PC-3 (cell line): ENCODE measurements around the gene TEX28. TPM values are rescaled to one million over a fixed set of nuclear protein-coding genes. Genes with fewer than 3 reads are reported as not detected.

Experiments used
- ATAC-seq: fragments of 200-7000 bp; cut with Tn5 transposase; 2 replicates; pipeline ENCODE4 v1.9.1; 2020; ENCODE audit warnings: mild to moderate bottlenecking, moderate library complexity
- BruUV-seq: library from RNA; stranded (reverse); fragments of 400-500 nt; replicated peaks from 2 replicates; lab custom pipeline; 2021; lab: Mats Ljungman, UMichigan
- CTCF ChIA-PET: fragments of 300-600 bp; sonication (Branson Sonifier 250); formaldehyde crosslinking; loops from one replicate; lab custom pipeline; 2022; ENCODE audit warnings: antibody characterized with exemption; lab: Charles Lee
- POLR2A ChIA-PET: fragments of 300-600 bp; sonication (Branson Sonifier 250); formaldehyde crosslinking; loops from one replicate; lab custom pipeline; 2022; ENCODE audit warnings: antibody characterized with exemption; ENCODE audit not compliant: unreplicated experiment; lab: Charles Lee
- DNase-seq: peaks from one replicate; pipeline ENCODE4 v3.0.0-alpha.2; 2015
- H2AFZ ChIP-seq: fragments of 300-600 bp; sonication (generic); 2 replicates; pipeline ENCODE4 v1.6.0; 2016; ENCODE audit warnings: antibody characterized with exemption, low read length
- H3F3A ChIP-seq: fragments of 300-600 bp; sonication (generic); one replicate; pipeline ENCODE4 v1.6.0; 2017; ENCODE audit warnings: antibody characterized with exemption, low read length, control low read depth, mild to moderate bottlenecking; ENCODE audit not compliant: unreplicated experiment
- H3K27ac ChIP-seq: fragments of 300-600 bp; sonication (generic); 2 replicates; pipeline ENCODE4 v1.5.1; 2016; ENCODE audit warnings: mild to moderate bottlenecking, low read length
- H3K27me3 ChIP-seq: fragments of 300-600 bp; sonication (generic); 2 replicates; pipeline ENCODE4 v1.6.1; 2016; ENCODE audit warnings: low read length, mixed read lengths
- H3K36me3 ChIP-seq: fragments of 300-600 bp; sonication (generic); 2 replicates; pipeline ENCODE4 v1.6.1; 2016; ENCODE audit warnings: low read depth, mixed run types, low read length, mixed read lengths
- H3K4me1 ChIP-seq: fragments of 300-600 bp; sonication (generic); 2 replicates; pipeline ENCODE4 v1.5.1; 2016; ENCODE audit warnings: low read length; ENCODE audit not compliant: insufficient read depth
- H3K4me2 ChIP-seq: fragments of 300-600 bp; sonication (generic); 2 replicates; pipeline ENCODE4 v1.6.0; 2016; ENCODE audit warnings: low read length
- H3K4me3 ChIP-seq: fragments of 300-600 bp; sonication (generic); 2 replicates; pipeline ENCODE4 v1.5.1; 2016; ENCODE audit warnings: mild to moderate bottlenecking, low read length, mixed read lengths
- H3K79me2 ChIP-seq: fragments of 300-600 bp; sonication (generic); 2 replicates; pipeline ENCODE4 v1.6.1; 2017; ENCODE audit warnings: low read length, mixed read lengths
- H3K9ac ChIP-seq: fragments of 300-600 bp; sonication (generic); 2 replicates; pipeline ENCODE4 v1.6.0; 2016; ENCODE audit warnings: mild to moderate bottlenecking, low read length
- H3K9me2 ChIP-seq: fragments of 300-600 bp; sonication (generic); replicated peaks from 2 replicates; pipeline ENCODE4 v1.6.1; 2016; ENCODE audit warnings: mixed run types, low read length, mixed read lengths
- H3K9me3 ChIP-seq: fragments of 300-600 bp; sonication (generic); 2 replicates; pipeline ENCODE4 v1.6.1; 2016; ENCODE audit warnings: low read length, mixed read lengths
- H4K20me1 ChIP-seq: fragments of 300-600 bp; sonication (generic); 2 replicates; pipeline ENCODE4 v1.6.1; 2016; ENCODE audit warnings: low read length, mixed read lengths
- EZH2 ChIP-seq: fragments of 300-600 bp; sonication (generic); IDR thresholded peaks from one replicate; pipeline ENCODE4 v1.6.1; 2017; ENCODE audit warnings: antibody characterized with exemption, mild to moderate bottlenecking, low read length; ENCODE audit not compliant: unreplicated experiment
- EZH2phosphoT487 ChIP-seq: fragments of 300-600 bp; sonication (generic); IDR thresholded peaks from 2 replicates; pipeline ENCODE4 v1.6.1; 2018; ENCODE audit warnings: mild to moderate bottlenecking, antibody characterized with exemption, low read length, borderline replicate concordance
- intact Hi-C: fragments of 100-400 bp; cut with micrococcal nuclease; formaldehyde crosslinking; loops from 2 replicates; pipeline ENCODE4 v1.9.0; 2023
- total RNA-seq: library from RNA; depleted of rRNA; stranded (reverse); fragments of >200 nt; gene quantifications from 2 replicates; pipeline ENCODE4 v1.2.3, GENCODE V29; 2014
- TF ChIP-seq, protein P1 (sequence below): fragments of 300-600 bp; sonication (generic); conservative IDR thresholded peaks from 2 replicates; pipeline ENCODE4 v1.5.1; 2017; ENCODE audit warnings: antibody characterized with exemption, low read depth, mild to moderate bottlenecking, low read length

TEX28 gene
- total RNA-seq, 1 experiment from 2014 or later: 0.11 TPM

DNA sequence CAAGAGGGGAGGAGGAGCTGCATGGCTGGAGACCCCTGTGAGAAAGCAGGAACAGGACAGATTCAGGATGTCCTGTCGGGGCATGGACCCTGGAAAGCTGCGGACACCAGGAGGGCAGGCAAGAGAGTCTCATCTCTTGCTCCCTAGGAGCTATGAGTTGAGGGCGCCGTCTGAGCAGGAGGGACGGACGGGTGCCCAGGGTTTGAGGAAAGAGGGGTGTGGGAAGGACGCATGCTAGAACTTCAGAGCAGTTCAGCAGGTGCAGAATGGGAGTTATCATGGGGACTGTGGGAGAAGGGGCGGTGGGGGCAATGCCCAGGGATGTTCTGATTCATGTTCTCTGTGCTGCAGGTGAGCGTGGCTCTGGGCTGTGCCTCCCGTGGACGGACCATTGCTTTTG is 25.5 kb upstream of the TEX28 start:
- no peaks in the 10 kb centered on the region for H3K79me2 ChIP-seq
- H3K27ac ChIP-seq: no peak overlapping the region
- H3K9ac ChIP-seq: no peak overlapping the region
- DNase-seq (no peak), ATAC-seq (no peak)
- intact Hi-C loops: no loop called here
- H3K4me2 ChIP-seq: no peak overlapping the region
- no peaks in the 10 kb centered on the region for H3K4me1 ChIP-seq
- no peaks in the 10 kb centered on the region for H3F3A ChIP-seq
- no peak overlapping the region for H3K4me3 ChIP-seq
- H3K27me3 ChIP-seq: peaks cover 23% of the 10 kb centered on the region
- no peaks in the 10 kb centered on the region for H4K20me1 ChIP-seq
- no peaks in the 10 kb centered on the region for H3K9me2 ChIP-seq
- TF ChIP-seq EZH2phosphoT487 (no peak), EZH2 (no peak)
- TF ChIP-seq, protein P1, sequence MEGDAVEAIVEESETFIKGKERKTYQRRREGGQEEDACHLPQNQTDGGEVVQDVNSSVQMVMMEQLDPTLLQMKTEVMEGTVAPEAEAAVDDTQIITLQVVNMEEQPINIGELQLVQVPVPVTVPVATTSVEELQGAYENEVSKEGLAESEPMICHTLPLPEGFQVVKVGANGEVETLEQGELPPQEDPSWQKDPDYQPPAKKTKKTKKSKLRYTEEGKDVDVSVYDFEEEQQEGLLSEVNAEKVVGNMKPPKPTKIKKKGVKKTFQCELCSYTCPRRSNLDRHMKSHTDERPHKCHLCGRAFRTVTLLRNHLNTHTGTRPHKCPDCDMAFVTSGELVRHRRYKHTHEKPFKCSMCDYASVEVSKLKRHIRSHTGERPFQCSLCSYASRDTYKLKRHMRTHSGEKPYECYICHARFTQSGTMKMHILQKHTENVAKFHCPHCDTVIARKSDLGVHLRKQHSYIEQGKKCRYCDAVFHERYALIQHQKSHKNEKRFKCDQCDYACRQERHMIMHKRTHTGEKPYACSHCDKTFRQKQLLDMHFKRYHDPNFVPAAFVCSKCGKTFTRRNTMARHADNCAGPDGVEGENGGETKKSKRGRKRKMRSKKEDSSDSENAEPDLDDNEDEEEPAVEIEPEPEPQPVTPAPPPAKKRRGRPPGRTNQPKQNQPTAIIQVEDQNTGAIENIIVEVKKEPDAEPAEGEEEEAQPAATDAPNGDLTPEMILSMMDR: no peak
- ChIA-PET POLR2A (no interaction called here), CTCF (no interaction called here)
- H3K36me3 ChIP-seq: no peaks in the 10 kb centered on the region
- H3K9me3 ChIP-seq: no peaks in the 10 kb centered on the region
- no TSS peak for BruUV-seq
- no peak overlapping the region for H2AFZ ChIP-seq

DNA sequence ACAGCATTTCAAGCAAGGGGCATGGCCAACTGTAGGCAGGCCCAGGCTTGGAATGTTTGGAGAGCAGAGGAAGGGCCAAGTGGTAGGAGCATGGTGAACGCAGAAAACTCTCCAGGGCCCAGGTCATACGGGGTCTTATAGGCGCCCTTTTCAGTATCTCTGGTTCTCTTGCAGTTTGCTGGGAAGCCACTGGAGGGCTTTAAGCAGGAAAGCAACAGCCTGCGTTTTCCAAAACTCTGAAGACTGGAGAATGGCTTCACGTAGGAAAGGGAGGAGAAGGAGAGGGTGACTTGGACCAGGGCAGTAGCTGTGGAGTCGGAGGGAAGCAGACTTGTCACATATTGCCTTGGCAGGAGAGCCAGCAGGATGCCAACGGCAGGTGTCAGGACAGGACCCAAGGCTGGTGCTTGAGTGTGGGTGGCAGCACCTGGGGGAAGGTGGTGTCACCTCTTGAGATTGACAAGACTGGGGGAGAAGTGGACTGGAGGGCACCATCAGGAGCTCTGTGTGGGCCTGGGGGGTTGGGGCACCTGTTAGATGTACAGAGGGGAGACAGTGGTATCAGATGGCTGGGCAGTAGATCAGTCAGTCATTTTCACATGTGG is 22.6 kb upstream of the TEX28 start:
- Histone ChIP-seq H3K4me1 (no peaks in the 10 kb centered on the region), H4K20me1 (no peaks in the 10 kb centered on the region), H3K27ac (no peak overlapping the region), H2AFZ (peak overlapping the region; percentile 73), H3F3A (no peaks in the 10 kb centered on the region), H3K9me2 (no peaks in the 10 kb centered on the region), H3K4me2 (no peak overlapping the region), H3K9ac (no peak overlapping the region), H3K4me3 (no peak overlapping the region), H3K27me3 (no peaks in the 10 kb centered on the region), H3K79me2 (no peaks in the 10 kb centered on the region), H3K9me3 (no peaks in the 10 kb centered on the region), H3K36me3 (no peaks in the 10 kb centered on the region)
- CTCF ChIA-PET: no interaction called here
- no TSS peak for BruUV-seq
- POLR2A ChIA-PET: no interaction called here
- TF ChIP-seq EZH2 (no peak), EZH2phosphoT487 (no peak)
- TF ChIP-seq, protein P1: peak; percentile 61
- peak; percentile 37 for DNase-seq
- ATAC-seq: peak; percentile 63
- intact Hi-C loops: no loop called here

DNA sequence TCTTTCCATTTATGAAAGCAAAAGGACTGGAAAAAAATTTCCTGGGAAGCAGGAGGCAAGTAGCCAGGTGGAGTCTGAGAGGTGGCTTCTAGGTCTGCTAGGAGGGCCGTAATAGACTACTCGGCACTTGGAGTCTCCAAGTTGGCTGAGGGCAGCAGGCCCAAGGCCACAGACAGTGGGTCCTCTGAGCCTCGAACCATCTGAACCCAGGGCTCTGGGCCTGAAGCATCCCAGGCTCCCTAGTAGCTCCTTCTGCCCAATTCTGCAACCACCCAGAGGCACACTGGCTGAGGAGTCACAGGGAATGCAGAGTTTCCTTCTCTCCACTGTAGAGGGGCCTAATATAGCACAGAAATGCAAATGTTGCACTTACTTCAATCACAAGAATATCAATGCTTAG is 20.5 kb upstream of the TEX28 start:
- no peaks in the 10 kb centered on the region for H3K9me3 ChIP-seq
- no peak overlapping the region for H3K4me3 ChIP-seq
- H3K27ac ChIP-seq: no peak overlapping the region
- H3K79me2 ChIP-seq: no peaks in the 10 kb centered on the region
- intact Hi-C loops: no loop called here
- BruUV-seq: no TSS peak
- no peaks in the 10 kb centered on the region for H3F3A ChIP-seq
- no peaks in the 10 kb centered on the region for H3K27me3 ChIP-seq
- H3K4me2 ChIP-seq: no peak overlapping the region
- ChIA-PET POLR2A (no interaction called here), CTCF (no interaction called here)
- H4K20me1 ChIP-seq: no peaks in the 10 kb centered on the region
- DNase-seq (no peak), ATAC-seq (no peak)
- H3K36me3 ChIP-seq: no peaks in the 10 kb centered on the region
- no peak for TF ChIP-seq EZH2phosphoT487
- TF ChIP-seq EZH2: no peak
- TF ChIP-seq, protein P1: no peak
- H2AFZ ChIP-seq: no peak overlapping the region
- H3K9me2 ChIP-seq: no peaks in the 10 kb centered on the region
- no peak overlapping the region for H3K9ac ChIP-seq
- no peaks in the 10 kb centered on the region for H3K4me1 ChIP-seq
